Chondrocyte (in vitro differentiated cells): Measurements from ENCODE around the gene DGCR2. TPM values are rescaled to one million over a fixed set of nuclear protein-coding genes. Genes with fewer than 3 reads are reported as not detected.

Experiments used
- DNase-seq: peaks from one replicate; pipeline ENCODE4 v3.0.0; 2021; ENCODE audit warnings: mixed read lengths, low spot score
- H3K27ac Mint-ChIP-seq: one replicate; pipeline ENCODE4 v1.8.0; 2021; ENCODE audit warnings: mild to moderate bottlenecking, moderate library complexity, mixed read lengths; ENCODE audit not compliant: unreplicated experiment
- H3K27me3 Mint-ChIP-seq: 2 replicates; pipeline ENCODE4 v1.8.0; 2021; ENCODE audit warnings: low read depth, mixed read lengths
- H3K36me3 Mint-ChIP-seq: 2 replicates; pipeline ENCODE4 v1.8.0; 2021; ENCODE audit warnings: low read depth, mixed read lengths
- H3K4me1 Mint-ChIP-seq: 2 replicates; pipeline ENCODE4 v1.8.0; 2021; ENCODE audit warnings: low read depth, mild to moderate bottlenecking, mixed read lengths
- H3K4me3 Mint-ChIP-seq: one replicate; pipeline ENCODE4 v1.8.0; 2021; ENCODE audit warnings: mild to moderate bottlenecking, moderate library complexity, mixed read lengths; ENCODE audit not compliant: unreplicated experiment
- H3K9me3 Mint-ChIP-seq: 2 replicates; pipeline ENCODE4 v1.8.0; 2021; ENCODE audit warnings: low read depth, mixed read lengths
- CTCF ChIP-seq: fragments of 200-600 bp; sonication (generic); IDR thresholded peaks from 2 replicates; pipeline ENCODE4 v1.5.0; 2021; ENCODE audit warnings: antibody characterized with exemption, mild to moderate bottlenecking, moderate library complexity
- total RNA-seq: library from RNA; stranded (reverse); gene quantifications from 3 replicates; pipeline ENCODE4 v1.2.1, GENCODE V29; 2021

DGCR2 gene
- total RNA-seq, 1 donor from 2014 or later = 45.8 TPM

GRCh38 chr22:18999416-18999815, 122.8 kb downstream of the DGCR2 start:
- DNase-seq = no peak
- H3K27ac Mint-ChIP-seq = no peak overlapping the region
- no peak for TF ChIP-seq CTCF

GRCh38 chr22:18999008-18999407, 123.2 kb downstream of the DGCR2 start:
- no peak overlapping the region for H3K4me3 Mint-ChIP-seq
- DNase-seq = no peak
- no peak overlapping the region for H3K27ac Mint-ChIP-seq
- H3K9me3 Mint-ChIP-seq = no peaks in the 10 kb centered on the region
- peak; percentile 53 for TF ChIP-seq CTCF
- no peaks in the 10 kb centered on the region for H3K36me3 Mint-ChIP-seq
- H3K27me3 Mint-ChIP-seq = peaks cover 43% of the 10 kb centered on the region
- H3K4me1 Mint-ChIP-seq = no peaks in the 10 kb centered on the region

More at GRCh38 chr22:18999416-18999815, 122.8 kb downstream of the DGCR2 start:
- Mint-ChIP-seq H3K27me3 (peaks cover 47% of the 10 kb centered on the region), H3K4me3 (no peak overlapping the region), H3K4me1 (no peaks in the 10 kb centered on the region), H3K9me3 (no peaks in the 10 kb centered on the region), H3K36me3 (no peaks in the 10 kb centered on the region)

- TF ChIP-seq CTCF = no peak
- no peak for DNase-seq
- no peaks in the 10 kb centered on the region for H3K9me3 Mint-ChIP-seq
- no peaks in the 10 kb centered on the region for H3K4me1 Mint-ChIP-seq
- no peaks in the 10 kb centered on the region for H3K36me3 Mint-ChIP-seq
- peaks cover 40% of the 10 kb centered on the region for H3K27me3 Mint-ChIP-seq
- no peak overlapping the region for H3K27ac Mint-ChIP-seq
- no peak overlapping the region for H3K4me3 Mint-ChIP-seq
Measured at GRCh38 chr22:18997925-18998315, 124.3 kb downstream of the DGCR2 start.

- peaks cover 37% of the 10 kb centered on the region for H3K27me3 Mint-ChIP-seq
- no peaks in the 10 kb centered on the region for H3K4me1 Mint-ChIP-seq
- no peaks in the 10 kb centered on the region for H3K36me3 Mint-ChIP-seq
- TF ChIP-seq CTCF = no peak
- DNase-seq = no peak
- H3K27ac Mint-ChIP-seq = no peak overlapping the region
- no peak overlapping the region for H3K4me3 Mint-ChIP-seq
- H3K9me3 Mint-ChIP-seq = no peaks in the 10 kb centered on the region
Measured at GRCh38 chr22:18997306-18997924, 124.8 kb downstream of the DGCR2 start.

GRCh38 chr22:18996376-18996900, 125.8 kb downstream of the DGCR2 start:
- H3K9me3 Mint-ChIP-seq = no peaks in the 10 kb centered on the region
- no peaks in the 10 kb centered on the region for H3K4me1 Mint-ChIP-seq
- no peaks in the 10 kb centered on the region for H3K36me3 Mint-ChIP-seq
- H3K27ac Mint-ChIP-seq = no peak overlapping the region
- no peak for TF ChIP-seq CTCF
- peak; percentile 34 for DNase-seq
- H3K4me3 Mint-ChIP-seq = no peak overlapping the region
- H3K27me3 Mint-ChIP-seq = peaks cover 28% of the 10 kb centered on the region
